ENCODE results near the gene TMEM62. TPM values are rescaled to one million over a fixed set of nuclear protein-coding genes. Genes with fewer than 3 reads are reported as not detected.

The TMEM62 gene
- polyA plus RNA-seq, 1 donor from 2014 or later: 8.7 TPM

DNA sequence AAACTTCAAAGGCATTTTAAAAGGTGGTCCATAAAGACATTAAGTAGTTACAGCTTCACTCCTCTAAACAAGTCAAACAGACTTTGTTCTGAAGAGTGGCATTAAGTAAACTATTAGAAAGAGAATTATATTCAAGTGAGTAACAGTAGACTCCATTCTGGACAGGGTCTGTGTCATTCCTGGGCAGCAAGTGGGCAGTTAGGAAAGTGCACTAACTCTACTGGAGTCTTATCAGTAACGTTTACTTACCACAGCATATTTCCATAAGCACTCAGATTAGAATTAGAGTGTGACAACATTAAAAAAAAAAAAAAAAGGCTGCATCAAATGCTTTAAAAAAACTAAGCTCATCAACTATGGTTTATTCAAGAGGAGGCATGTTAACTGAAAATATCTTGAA lies 38.1 kb upstream of the TMEM62 start:
- no peak overlapping the region for H2AFZ ChIP-seq (ENCODE audit: low read depth, low read length)
- H3K9ac ChIP-seq (ENCODE audit: low read length): no peak overlapping the region
- H3K9me3 ChIP-seq (ENCODE audit: low read length): no peaks in the 10 kb centered on the region
- H3K79me2 ChIP-seq (replicated peaks; ENCODE audit: insufficient read depth, low read length): peaks cover 23% of the 10 kb centered on the region
- TF ChIP-seq EP300 (conservative IDR thresholded peaks at IDR 0.05; ENCODE audit: poor library complexity, severe bottlenecking) (no peak), TAF1 (IDR thresholded peaks at IDR 0.05; ENCODE audit: low read depth) (no peak), EZH2 (IDR thresholded peaks at IDR 0.05; ENCODE audit: borderline replicate concordance, insufficient read depth, low read length, poor library complexity, severe bottlenecking) (no peak)
- TF ChIP-seq, protein P1, sequence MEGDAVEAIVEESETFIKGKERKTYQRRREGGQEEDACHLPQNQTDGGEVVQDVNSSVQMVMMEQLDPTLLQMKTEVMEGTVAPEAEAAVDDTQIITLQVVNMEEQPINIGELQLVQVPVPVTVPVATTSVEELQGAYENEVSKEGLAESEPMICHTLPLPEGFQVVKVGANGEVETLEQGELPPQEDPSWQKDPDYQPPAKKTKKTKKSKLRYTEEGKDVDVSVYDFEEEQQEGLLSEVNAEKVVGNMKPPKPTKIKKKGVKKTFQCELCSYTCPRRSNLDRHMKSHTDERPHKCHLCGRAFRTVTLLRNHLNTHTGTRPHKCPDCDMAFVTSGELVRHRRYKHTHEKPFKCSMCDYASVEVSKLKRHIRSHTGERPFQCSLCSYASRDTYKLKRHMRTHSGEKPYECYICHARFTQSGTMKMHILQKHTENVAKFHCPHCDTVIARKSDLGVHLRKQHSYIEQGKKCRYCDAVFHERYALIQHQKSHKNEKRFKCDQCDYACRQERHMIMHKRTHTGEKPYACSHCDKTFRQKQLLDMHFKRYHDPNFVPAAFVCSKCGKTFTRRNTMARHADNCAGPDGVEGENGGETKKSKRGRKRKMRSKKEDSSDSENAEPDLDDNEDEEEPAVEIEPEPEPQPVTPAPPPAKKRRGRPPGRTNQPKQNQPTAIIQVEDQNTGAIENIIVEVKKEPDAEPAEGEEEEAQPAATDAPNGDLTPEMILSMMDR (IDR thresholded peaks at IDR 0.05; ENCODE audit: poor library complexity, severe bottlenecking): no peak
- no peaks in the 10 kb centered on the region for H3K27me3 ChIP-seq (ENCODE audit: insufficient read depth, low read depth, low read length)
- H4K20me1 ChIP-seq (ENCODE audit: insufficient read depth): no peaks in the 10 kb centered on the region
- no peak overlapping the region for H3K27ac ChIP-seq (ENCODE audit: low read length)
- no peak overlapping the region for H3K4me3 ChIP-seq (ENCODE audit: low read length)
- H3K4me2 ChIP-seq (ENCODE audit: low read length): no peak overlapping the region
- H3K9me2 ChIP-seq (ENCODE audit: insufficient read depth, low read length): no peaks in the 10 kb centered on the region
- H3K36me3 ChIP-seq (ENCODE audit: insufficient read depth, low read length): no peaks in the 10 kb centered on the region
- no peaks in the 10 kb centered on the region for H3F3A ChIP-seq (ENCODE audit: insufficient read depth, low read length, poor library complexity, severe bottlenecking)

DNA sequence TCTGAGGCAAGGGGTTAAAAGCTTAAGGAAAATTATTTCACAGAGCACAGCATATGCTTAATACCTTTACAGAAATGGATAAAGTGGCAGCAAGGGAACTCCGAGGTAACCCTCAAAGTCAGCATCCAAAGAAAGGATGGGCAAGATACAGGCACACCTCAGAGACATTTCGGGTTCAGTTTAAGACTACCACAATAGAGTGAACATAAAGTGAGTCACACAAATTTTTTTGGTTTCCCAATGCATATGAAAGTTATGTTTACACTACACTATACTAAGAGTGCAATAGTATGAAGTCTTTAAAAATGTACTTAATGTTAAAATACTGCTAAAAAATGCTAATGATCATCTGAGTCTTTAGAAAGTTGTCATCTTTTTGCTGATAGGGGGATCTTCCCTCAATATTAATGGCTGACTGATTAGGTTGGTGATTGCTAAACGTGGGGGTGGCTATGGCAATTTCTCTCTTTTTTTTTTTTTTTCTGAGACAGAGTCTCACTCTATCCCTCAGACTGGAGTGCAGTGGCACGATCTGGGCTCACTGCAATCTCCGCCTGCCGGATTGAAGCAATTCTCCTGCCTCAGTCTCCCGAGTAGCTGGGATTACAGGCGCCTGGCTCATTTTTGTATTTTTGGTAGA lies 37.6 kb upstream of the TMEM62 start:
- Histone ChIP-seq H3K4me2 (ENCODE audit: low read length) (no peak overlapping the region), H3K9me3 (ENCODE audit: low read length) (no peaks in the 10 kb centered on the region), H3F3A (ENCODE audit: insufficient read depth, low read length, poor library complexity, severe bottlenecking) (no peaks in the 10 kb centered on the region), H3K36me3 (ENCODE audit: insufficient read depth, low read length) (no peaks in the 10 kb centered on the region), H4K20me1 (ENCODE audit: insufficient read depth) (no peaks in the 10 kb centered on the region), H3K27ac (ENCODE audit: low read length) (no peak overlapping the region), H3K9me2 (ENCODE audit: insufficient read depth, low read length) (no peaks in the 10 kb centered on the region), H3K4me3 (ENCODE audit: low read length) (no peak overlapping the region), H3K79me2 (replicated peaks; ENCODE audit: insufficient read depth, low read length) (peaks cover 21% of the 10 kb centered on the region), H3K9ac (ENCODE audit: low read length) (no peak overlapping the region), H2AFZ (ENCODE audit: low read depth, low read length) (no peak overlapping the region), H3K27me3 (ENCODE audit: insufficient read depth, low read depth, low read length) (no peaks in the 10 kb centered on the region)
- no peak for TF ChIP-seq POLR2AphosphoS5 (IDR thresholded peaks at IDR 0.05)
- TF ChIP-seq, protein P1 (IDR thresholded peaks at IDR 0.05; ENCODE audit: poor library complexity, severe bottlenecking): no peak
- TF ChIP-seq EP300 (conservative IDR thresholded peaks at IDR 0.05; ENCODE audit: poor library complexity, severe bottlenecking): no peak
- no peak for TF ChIP-seq MXI1 (conservative IDR thresholded peaks at IDR 0.05; ENCODE audit: poor library complexity, severe bottlenecking)

DNA sequence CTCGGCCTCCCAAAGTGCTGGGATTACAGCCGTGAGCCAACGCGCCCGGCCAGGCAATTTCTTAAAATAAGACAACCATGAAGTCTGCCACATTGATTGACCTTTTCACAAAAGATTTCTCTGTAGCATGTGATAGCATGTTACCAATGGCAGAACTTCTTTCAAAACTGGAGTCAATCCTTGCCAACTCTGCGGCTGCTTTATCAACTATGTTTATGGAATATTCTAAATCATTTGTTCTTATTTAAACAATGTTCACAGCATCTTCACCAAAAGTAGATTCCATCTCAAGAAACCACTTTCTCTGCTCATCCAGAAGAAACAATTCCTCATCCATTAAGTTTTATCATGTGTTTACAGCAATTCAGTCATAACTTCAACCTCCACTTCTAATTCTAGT lies 37.0 kb upstream of the TMEM62 start:
- peaks cover 24% of the 10 kb centered on the region for H3K79me2 ChIP-seq (replicated peaks; ENCODE audit: insufficient read depth, low read length)
- TF ChIP-seq, protein P1 (IDR thresholded peaks at IDR 0.05; ENCODE audit: poor library complexity, severe bottlenecking): no peak
- TF ChIP-seq MXI1 (conservative IDR thresholded peaks at IDR 0.05; ENCODE audit: poor library complexity, severe bottlenecking) (no peak), RAD21 (conservative IDR thresholded peaks at IDR 0.05) (no peak), EP300 (conservative IDR thresholded peaks at IDR 0.05; ENCODE audit: poor library complexity, severe bottlenecking) (no peak), SMC3 (conservative IDR thresholded peaks at IDR 0.05; ENCODE audit: poor library complexity) (no peak), POLR2AphosphoS5 (IDR thresholded peaks at IDR 0.05) (no peak), TAF1 (IDR thresholded peaks at IDR 0.05; ENCODE audit: low read depth) (no peak), EZH2 (IDR thresholded peaks at IDR 0.05; ENCODE audit: borderline replicate concordance, insufficient read depth, low read length, poor library complexity, severe bottlenecking) (no peak)
- TF ChIP-seq, protein P2, sequence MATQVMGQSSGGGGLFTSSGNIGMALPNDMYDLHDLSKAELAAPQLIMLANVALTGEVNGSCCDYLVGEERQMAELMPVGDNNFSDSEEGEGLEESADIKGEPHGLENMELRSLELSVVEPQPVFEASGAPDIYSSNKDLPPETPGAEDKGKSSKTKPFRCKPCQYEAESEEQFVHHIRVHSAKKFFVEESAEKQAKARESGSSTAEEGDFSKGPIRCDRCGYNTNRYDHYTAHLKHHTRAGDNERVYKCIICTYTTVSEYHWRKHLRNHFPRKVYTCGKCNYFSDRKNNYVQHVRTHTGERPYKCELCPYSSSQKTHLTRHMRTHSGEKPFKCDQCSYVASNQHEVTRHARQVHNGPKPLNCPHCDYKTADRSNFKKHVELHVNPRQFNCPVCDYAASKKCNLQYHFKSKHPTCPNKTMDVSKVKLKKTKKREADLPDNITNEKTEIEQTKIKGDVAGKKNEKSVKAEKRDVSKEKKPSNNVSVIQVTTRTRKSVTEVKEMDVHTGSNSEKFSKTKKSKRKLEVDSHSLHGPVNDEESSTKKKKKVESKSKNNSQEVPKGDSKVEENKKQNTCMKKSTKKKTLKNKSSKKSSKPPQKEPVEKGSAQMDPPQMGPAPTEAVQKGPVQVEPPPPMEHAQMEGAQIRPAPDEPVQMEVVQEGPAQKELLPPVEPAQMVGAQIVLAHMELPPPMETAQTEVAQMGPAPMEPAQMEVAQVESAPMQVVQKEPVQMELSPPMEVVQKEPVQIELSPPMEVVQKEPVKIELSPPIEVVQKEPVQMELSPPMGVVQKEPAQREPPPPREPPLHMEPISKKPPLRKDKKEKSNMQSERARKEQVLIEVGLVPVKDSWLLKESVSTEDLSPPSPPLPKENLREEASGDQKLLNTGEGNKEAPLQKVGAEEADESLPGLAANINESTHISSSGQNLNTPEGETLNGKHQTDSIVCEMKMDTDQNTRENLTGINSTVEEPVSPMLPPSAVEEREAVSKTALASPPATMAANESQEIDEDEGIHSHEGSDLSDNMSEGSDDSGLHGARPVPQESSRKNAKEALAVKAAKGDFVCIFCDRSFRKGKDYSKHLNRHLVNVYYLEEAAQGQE (IDR thresholded peaks at IDR 0.05; ENCODE audit: borderline replicate concordance): no peak
- H3K9me2 ChIP-seq (ENCODE audit: insufficient read depth, low read length): no peaks in the 10 kb centered on the region
- no peaks in the 10 kb centered on the region for H3K36me3 ChIP-seq (ENCODE audit: insufficient read depth, low read length)
- H3K4me3 ChIP-seq (ENCODE audit: low read length): no peak overlapping the region
- H2AFZ ChIP-seq (ENCODE audit: low read depth, low read length): no peak overlapping the region
- H3K27ac ChIP-seq (ENCODE audit: low read length): no peak overlapping the region
- no peak overlapping the region for H3K4me2 ChIP-seq (ENCODE audit: low read length)
- no peaks in the 10 kb centered on the region for H3F3A ChIP-seq (ENCODE audit: insufficient read depth, low read length, poor library complexity, severe bottlenecking)
- H3K9ac ChIP-seq (ENCODE audit: low read length): no peak overlapping the region
- no peaks in the 10 kb centered on the region for H3K27me3 ChIP-seq (ENCODE audit: insufficient read depth, low read depth, low read length)
- no peaks in the 10 kb centered on the region for H4K20me1 ChIP-seq (ENCODE audit: insufficient read depth)
- no peaks in the 10 kb centered on the region for H3K9me3 ChIP-seq (ENCODE audit: low read length)
